ENCODE measurements around the gene ASF1B.

ASF1B gene

DNA sequence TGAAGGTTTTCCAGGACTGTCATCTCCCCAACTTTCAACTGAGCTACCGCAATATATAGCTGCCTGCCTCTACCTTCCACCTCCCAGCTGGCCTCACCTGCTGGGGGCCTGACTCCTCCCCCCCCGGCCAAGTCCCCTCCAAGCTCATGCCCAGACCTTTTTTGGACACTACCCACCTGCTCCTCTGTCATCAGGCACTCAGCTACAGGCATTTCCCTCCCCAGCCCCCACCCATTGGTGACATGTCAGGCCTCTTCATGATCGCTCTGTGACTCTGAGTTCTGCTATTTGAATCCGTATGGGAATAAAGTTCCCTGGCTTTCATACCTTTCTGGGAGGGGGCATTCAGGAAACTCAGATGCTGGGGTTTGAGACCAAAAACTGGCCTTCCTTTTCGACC, 20.6 kb downstream of the ASF1B start:
- H3K27ac ChIP-seq (ENCODE audit: low read depth, low read length): no peak overlapping the region
- no peak overlapping the region for H3K4me3 ChIP-seq (ENCODE audit: low read depth, low read length)
- H3K36me3 ChIP-seq (ENCODE audit: control insufficient read depth, insufficient read depth, low read length): peaks cover 9% of the 10 kb centered on the region
- H3K9me3 ChIP-seq (ENCODE audit: control insufficient read depth, insufficient read depth, low read depth, low read length): no peaks in the 10 kb centered on the region
- H3K4me1 ChIP-seq (ENCODE audit: control insufficient read depth, insufficient read depth, low read length): peaks cover 37% of the 10 kb centered on the region
- H3K27me3 ChIP-seq (ENCODE audit: control insufficient read depth, insufficient read depth, low read length): no peaks in the 10 kb centered on the region
- no peak overlapping the region for H3K9ac ChIP-seq (ENCODE audit: low read length)

DNA sequence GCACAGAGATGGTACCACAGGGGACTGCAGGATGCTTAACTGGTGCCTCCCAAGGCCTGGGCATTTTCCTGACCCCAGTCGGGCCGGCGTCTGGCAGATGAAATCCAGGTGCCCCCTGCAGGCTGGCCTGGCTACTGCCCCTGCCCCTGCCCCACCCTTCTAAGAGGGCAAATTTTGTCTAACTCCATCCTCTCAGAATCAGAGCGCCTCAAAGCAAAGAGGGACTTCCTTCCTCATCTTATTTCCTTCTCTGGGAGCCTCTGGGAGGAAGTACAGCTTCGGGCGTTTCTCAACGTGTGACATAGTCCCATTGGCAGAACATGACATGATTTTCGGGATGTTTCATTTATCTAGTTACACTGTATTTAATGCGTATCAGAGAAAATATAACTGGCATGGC, 21.5 kb downstream of the ASF1B start:
- no peak overlapping the region for H3K27ac ChIP-seq (ENCODE audit: low read depth, low read length)
- no peak overlapping the region for H3K4me3 ChIP-seq (ENCODE audit: low read depth, low read length)
- no peaks in the 10 kb centered on the region for H3K27me3 ChIP-seq (ENCODE audit: control insufficient read depth, insufficient read depth, low read length)

DNA sequence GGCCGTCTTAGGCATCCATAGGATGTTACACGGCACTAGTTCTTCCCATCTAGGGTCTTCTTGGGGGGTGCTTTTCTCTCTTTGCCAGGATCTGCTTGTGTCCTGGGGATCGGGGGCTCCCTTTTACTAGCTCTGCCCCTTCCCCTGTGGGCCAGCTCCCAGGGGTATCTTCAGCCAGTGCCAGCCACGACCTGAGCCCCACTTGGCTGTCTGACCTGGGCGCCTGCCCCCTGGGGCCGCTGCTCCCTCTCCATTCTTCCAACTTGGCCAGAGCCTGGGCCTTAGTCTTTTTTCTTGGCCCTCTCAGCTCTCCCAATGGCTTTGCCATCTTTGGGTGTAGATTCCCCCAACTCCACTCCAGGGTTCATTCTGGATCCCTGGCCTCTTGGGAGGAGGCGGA, 21.9 kb downstream of the ASF1B start:
- Histone ChIP-seq H3K27ac (ENCODE audit: low read depth, low read length) (no peak overlapping the region), H3K27me3 (ENCODE audit: control insufficient read depth, insufficient read depth, low read length) (no peaks in the 10 kb centered on the region), H3K9ac (ENCODE audit: low read length) (no peak overlapping the region), H3K4me3 (ENCODE audit: low read depth, low read length) (no peak overlapping the region), H3K36me3 (ENCODE audit: control insufficient read depth, insufficient read depth, low read length) (no peaks in the 10 kb centered on the region), H3K4me1 (ENCODE audit: control insufficient read depth, insufficient read depth, low read length) (peaks cover 37% of the 10 kb centered on the region), H3K9me3 (ENCODE audit: control insufficient read depth, insufficient read depth, low read depth, low read length) (no peaks in the 10 kb centered on the region)

More for the DNA sequence above, 21.5 kb downstream of the ASF1B start:
- Histone ChIP-seq H3K4me1 (ENCODE audit: control insufficient read depth, insufficient read depth, low read length) (peaks cover 37% of the 10 kb centered on the region), H3K9ac (ENCODE audit: low read length) (no peak overlapping the region), H3K9me3 (ENCODE audit: control insufficient read depth, insufficient read depth, low read depth, low read length) (no peaks in the 10 kb centered on the region), H3K36me3 (ENCODE audit: control insufficient read depth, insufficient read depth, low read length) (peaks cover 3% of the 10 kb centered on the region; the same call in 1 of the 2 replicates)

DNA sequence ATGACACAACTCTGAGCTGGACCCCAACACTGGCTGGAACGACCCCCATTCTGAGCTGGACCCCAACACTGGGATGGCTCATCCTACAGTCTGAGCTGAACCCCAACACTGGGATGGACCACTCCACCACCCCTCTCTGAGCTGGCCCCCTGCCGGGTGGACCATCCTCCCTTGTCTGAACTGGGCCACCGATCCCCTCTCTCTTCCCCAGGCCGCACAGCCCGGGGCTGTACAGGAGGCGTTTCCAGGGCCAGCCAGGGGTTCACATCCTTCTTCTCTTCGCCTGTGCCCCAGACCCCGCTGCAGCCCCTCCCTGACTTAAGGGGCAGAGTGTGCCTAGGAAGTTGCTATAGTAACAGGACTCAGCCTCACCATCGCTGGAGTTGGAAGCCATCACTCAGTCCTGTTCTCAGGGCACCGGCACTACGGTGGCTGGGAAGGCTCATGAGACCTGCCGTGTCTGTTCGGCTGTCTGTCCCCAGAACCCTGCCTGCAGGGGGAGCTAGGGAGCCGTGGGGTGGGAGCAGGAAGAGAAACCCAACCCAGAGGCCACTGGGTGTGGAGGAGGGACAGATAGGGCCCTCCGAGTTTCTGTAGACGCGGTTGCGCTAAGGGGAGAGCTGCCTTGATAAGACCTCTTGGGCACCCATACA, 22.5 kb downstream of the ASF1B start:
- Histone ChIP-seq H3K27ac (ENCODE audit: low read depth, low read length) (no peak overlapping the region), H3K4me3 (ENCODE audit: low read depth, low read length) (no peak overlapping the region), H3K4me1 (ENCODE audit: control insufficient read depth, insufficient read depth, low read length) (peaks cover 33% of the 10 kb centered on the region), H3K9ac (ENCODE audit: low read length) (no peak overlapping the region), H3K27me3 (ENCODE audit: control insufficient read depth, insufficient read depth, low read length) (no peaks in the 10 kb centered on the region), H3K36me3 (ENCODE audit: control insufficient read depth, insufficient read depth, low read length) (no peaks in the 10 kb centered on the region), H3K9me3 (ENCODE audit: control insufficient read depth, insufficient read depth, low read depth, low read length) (no peaks in the 10 kb centered on the region)

DNA sequence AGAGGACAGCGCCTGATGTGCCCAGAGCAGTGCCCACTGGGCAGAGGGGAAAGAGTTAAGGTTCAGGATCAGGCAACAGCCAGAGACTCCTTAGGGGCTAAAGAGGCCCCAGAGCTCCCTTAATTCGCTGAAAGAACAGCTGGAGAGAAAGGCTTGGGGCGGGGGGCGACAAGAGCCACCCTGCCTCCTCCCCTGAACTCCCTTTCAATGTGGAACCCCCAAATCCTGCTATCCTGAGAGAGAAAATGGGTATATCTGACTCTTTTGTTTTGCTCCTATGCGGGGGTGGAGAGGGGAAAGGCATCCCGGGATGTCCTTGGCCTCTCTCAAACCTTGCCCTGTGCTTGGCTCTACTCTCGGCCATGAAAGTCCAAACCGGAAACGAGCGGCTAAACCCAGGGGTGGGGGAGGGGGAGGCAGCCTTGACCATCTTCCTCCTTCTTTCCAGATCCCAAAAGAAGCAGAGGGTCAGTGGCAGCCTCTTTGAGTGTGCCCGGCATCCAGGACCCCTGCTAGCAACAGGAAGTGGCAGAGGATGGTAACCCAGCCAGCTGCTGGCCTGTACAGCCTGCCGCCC, 23.5 kb downstream of the ASF1B start:
- Histone ChIP-seq H3K27ac (ENCODE audit: low read depth, low read length) (peak overlapping the region; percentile 17; the same call in 1 of the 2 replicates), H3K9ac (ENCODE audit: low read length) (no peak overlapping the region), H3K36me3 (ENCODE audit: control insufficient read depth, insufficient read depth, low read length) (no peaks in the 10 kb centered on the region), H3K4me3 (ENCODE audit: low read depth, low read length) (no peak overlapping the region), H3K4me1 (ENCODE audit: control insufficient read depth, insufficient read depth, low read length) (peaks cover 27% of the 10 kb centered on the region), H3K27me3 (ENCODE audit: control insufficient read depth, insufficient read depth, low read length) (no peaks in the 10 kb centered on the region), H3K9me3 (ENCODE audit: control insufficient read depth, insufficient read depth, low read depth, low read length) (no peaks in the 10 kb centered on the region)

DNA sequence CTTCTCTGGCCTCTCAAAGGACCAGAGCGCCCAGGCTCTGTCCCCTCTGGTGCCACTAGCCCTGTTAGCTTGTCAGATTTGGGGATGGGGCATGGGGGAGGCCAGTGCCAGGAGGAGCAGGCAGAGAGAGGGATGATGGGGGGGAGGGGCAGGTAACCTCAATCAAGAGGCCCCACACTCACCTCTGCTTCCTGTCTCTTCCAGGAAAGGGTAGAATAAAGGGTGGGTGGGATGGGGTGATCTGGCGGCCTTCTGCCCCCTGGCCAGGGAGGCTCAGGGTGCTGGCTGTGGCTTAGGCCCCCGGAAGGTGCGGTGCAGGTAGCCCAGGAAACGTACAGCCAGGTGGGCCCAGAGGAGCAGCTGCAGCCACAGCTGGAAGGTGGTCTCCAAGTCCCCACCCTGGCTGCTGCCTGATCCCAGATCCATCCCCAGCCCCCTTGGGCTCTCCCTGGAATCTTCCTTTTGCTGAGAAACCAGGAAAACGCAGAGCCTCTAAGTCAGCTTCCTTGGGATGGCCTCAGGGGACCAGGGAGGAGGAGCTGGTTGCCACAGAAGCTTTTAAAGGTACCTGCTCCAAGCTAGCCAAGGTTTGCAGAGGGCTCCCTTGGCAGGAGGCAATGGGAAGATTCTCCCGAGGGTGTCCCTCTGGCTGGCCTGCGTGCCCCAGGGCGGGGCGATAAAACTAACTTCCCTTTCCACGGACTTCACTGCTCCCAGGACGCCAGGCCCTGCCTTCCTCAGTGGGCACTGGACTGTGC, 24.2 kb downstream of the ASF1B start:
- H3K27me3 ChIP-seq (ENCODE audit: control insufficient read depth, insufficient read depth, low read length): no peaks in the 10 kb centered on the region
- peaks cover 27% of the 10 kb centered on the region for H3K4me1 ChIP-seq (ENCODE audit: control insufficient read depth, insufficient read depth, low read length)
- no peaks in the 10 kb centered on the region for H3K9me3 ChIP-seq (ENCODE audit: control insufficient read depth, insufficient read depth, low read depth, low read length)
- no peak overlapping the region for H3K4me3 ChIP-seq (ENCODE audit: low read depth, low read length)
- peak overlapping the region; percentile 17; the same call in 1 of the 2 replicates for H3K27ac ChIP-seq (ENCODE audit: low read depth, low read length)
- H3K9ac ChIP-seq (ENCODE audit: low read length): no peak overlapping the region
- H3K36me3 ChIP-seq (ENCODE audit: control insufficient read depth, insufficient read depth, low read length): no peaks in the 10 kb centered on the region

DNA sequence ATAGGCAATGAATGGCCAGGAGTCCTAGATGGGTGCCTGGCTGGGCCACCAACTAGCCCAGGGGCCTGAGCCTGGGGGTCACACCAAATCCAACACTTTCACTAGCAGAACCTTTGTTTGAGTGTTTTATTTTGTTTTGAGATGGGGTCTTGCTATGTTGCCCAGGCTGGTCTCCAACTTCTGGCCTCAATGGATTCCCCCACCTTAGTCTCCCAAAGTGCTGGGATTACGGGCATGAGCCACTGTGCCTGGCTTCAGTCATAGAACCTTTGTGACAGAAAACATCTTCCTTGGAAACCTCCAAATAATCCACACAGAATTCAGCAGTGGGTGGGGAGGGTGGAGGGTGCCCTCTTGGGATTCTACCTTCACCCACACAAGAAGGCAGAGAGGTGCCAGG, 24.9 kb downstream of the ASF1B start:
- Histone ChIP-seq H3K27me3 (ENCODE audit: control insufficient read depth, insufficient read depth, low read length) (no peaks in the 10 kb centered on the region), H3K36me3 (ENCODE audit: control insufficient read depth, insufficient read depth, low read length) (peaks cover 2% of the 10 kb centered on the region; the same call in 1 of the 2 replicates), H3K4me3 (ENCODE audit: low read depth, low read length) (no peak overlapping the region), H3K9ac (ENCODE audit: low read length) (no peak overlapping the region), H3K4me1 (ENCODE audit: control insufficient read depth, insufficient read depth, low read length) (peaks cover 24% of the 10 kb centered on the region), H3K27ac (ENCODE audit: low read depth, low read length) (no peak overlapping the region), H3K9me3 (ENCODE audit: control insufficient read depth, insufficient read depth, low read depth, low read length) (no peaks in the 10 kb centered on the region)

DNA sequence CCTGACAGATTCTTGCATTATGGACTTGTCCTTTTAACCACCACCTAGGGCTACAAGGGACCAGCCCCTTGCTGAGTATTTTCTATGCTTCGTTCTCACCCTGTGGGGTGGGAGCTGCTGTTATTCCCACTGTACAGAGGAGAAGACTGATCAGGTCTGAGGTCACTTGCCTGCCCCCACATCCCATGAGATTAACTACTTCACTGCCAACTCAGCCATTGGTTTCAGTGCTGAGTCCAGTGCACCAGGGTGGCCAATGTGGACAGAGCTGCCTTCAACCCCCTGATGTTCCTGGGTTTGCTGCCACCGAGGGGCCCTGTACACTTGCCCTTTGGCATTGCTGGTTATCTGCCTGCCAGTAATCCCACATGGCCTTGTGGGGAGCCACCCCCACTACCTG, 25.7 kb downstream of the ASF1B start:
- H3K27me3 ChIP-seq (ENCODE audit: control insufficient read depth, insufficient read depth, low read length): no peaks in the 10 kb centered on the region
- H3K27ac ChIP-seq (ENCODE audit: low read depth, low read length): no peak overlapping the region
- no peak overlapping the region for H3K4me3 ChIP-seq (ENCODE audit: low read depth, low read length)
- H3K9me3 ChIP-seq (ENCODE audit: control insufficient read depth, insufficient read depth, low read depth, low read length): no peaks in the 10 kb centered on the region
- H3K9ac ChIP-seq (ENCODE audit: low read length): no peak overlapping the region
- H3K36me3 ChIP-seq (ENCODE audit: control insufficient read depth, insufficient read depth, low read length): peaks cover 5% of the 10 kb centered on the region; the same call in 1 of the 2 replicates
- H3K4me1 ChIP-seq (ENCODE audit: control insufficient read depth, insufficient read depth, low read length): peaks cover 20% of the 10 kb centered on the region

DNA sequence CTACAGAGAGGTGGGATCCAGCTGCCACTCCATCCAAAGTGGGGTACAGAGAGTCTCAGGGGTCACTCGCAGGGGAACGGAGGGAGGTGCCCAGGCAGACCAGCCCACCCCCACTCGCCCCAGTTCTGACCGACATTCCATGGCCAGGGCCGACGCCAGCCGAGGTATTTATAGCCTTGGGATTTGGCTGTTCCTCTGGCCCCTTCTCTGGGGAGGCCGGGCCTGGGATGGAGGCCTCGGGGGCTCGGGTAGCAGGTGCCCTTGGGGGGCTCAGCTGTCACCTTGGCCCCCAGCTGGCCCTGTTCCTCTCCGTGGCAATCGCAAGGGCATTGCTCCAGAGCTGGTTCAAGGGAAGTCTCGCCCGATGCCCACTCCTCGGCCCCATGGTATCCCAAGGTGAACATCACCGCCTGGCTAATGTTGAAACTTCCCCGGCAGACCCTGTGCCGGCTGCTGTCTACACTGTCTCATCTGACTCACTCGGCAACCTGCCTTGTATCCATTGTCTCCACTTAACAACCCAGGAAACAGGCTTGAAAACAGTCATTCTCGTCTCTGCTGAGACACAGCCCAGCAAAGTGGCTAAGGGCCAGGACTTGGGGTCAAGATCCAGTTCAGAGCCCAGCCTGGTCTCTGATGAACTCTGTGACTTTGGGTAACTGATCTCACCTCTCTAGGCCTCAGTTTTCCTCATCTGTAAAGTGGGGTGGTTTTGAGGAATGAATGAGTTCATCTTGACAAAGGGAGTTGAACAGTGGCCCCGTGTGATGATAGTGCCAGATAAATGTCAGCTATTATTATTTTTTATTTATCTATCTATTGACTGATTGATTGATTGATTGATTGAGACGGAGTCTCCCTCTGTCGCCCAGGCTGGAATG, 28.6 kb downstream of the ASF1B start:
- Histone ChIP-seq H3K27ac (ENCODE audit: low read depth, low read length) (no peak overlapping the region), H3K9ac (ENCODE audit: low read length) (no peak overlapping the region), H3K4me3 (ENCODE audit: low read depth, low read length) (no peak overlapping the region), H3K27me3 (ENCODE audit: control insufficient read depth, insufficient read depth, low read length) (no peaks in the 10 kb centered on the region), H3K4me1 (ENCODE audit: control insufficient read depth, insufficient read depth, low read length) (peaks cover 12% of the 10 kb centered on the region), H3K36me3 (ENCODE audit: control insufficient read depth, insufficient read depth, low read length) (peaks cover 5% of the 10 kb centered on the region; the same call in 1 of the 2 replicates), H3K9me3 (ENCODE audit: control insufficient read depth, insufficient read depth, low read depth, low read length) (no peaks in the 10 kb centered on the region)

DNA sequence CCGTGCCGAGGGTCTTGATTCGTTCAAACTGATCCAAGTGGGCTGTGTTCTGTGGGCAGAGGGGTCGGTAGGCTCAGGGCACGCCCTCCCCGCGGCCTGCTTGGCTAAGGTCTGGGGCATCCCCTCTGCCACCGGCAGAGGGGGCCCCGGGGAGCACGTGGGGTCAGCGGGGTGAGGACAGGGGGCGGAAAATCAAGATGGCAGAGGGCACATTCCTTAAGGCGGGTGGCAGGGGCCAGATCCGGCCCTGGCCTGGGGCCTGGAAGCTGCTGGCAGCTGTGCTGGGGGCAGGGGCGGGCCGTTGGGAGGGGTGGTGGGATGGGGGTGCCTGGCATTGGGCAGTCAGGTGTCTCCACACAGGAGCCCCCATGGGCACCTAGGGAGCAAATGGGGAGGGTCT, 29.5 kb downstream of the ASF1B start:
- H3K27me3 ChIP-seq (ENCODE audit: control insufficient read depth, insufficient read depth, low read length): no peaks in the 10 kb centered on the region
- peaks cover 3% of the 10 kb centered on the region for H3K4me1 ChIP-seq (ENCODE audit: control insufficient read depth, insufficient read depth, low read length)
- H3K27ac ChIP-seq (ENCODE audit: low read depth, low read length): no peak overlapping the region
- H3K36me3 ChIP-seq (ENCODE audit: control insufficient read depth, insufficient read depth, low read length): peaks cover 13% of the 10 kb centered on the region
- no peaks in the 10 kb centered on the region for H3K9me3 ChIP-seq (ENCODE audit: control insufficient read depth, insufficient read depth, low read depth, low read length)
- H3K9ac ChIP-seq (ENCODE audit: low read length): no peak overlapping the region
- H3K4me3 ChIP-seq (ENCODE audit: low read depth, low read length): no peak overlapping the region
